Stimulated activated CD4-positive, alpha-beta T cell treated with anti-CD3 and anti-CD28 coated beads, Interleukin-12 subunit alpha, Interleukin-12 subunit beta, amount 100 ng/mL, for 24 hours (primary cell): ENCODE data around the gene EXD3.

Experiments
- DNase-seq, 2 experiments: peaks; one replicate each; pipeline ENCODE4 v3.0.0-alpha.2; 2020; ENCODE audit warnings: low read depth in 2 of 2

The EXD3 gene

GRCh38 chr9:137447722-137448601, 25.0 kb upstream of the EXD3 start:
- DNase-seq, result no peak

GRCh38 chr9:137446851-137447471, 24.0 kb upstream of the EXD3 start:
- DNase-seq, result no peak

- no peak for DNase-seq
Observed at GRCh38 chr9:137445930-137446431, 23.0 kb upstream of the EXD3 start.

- peak; percentile 66 to 86 for DNase-seq
Observed at GRCh38 chr9:137445275-137445807, 22.4 kb upstream of the EXD3 start.

- DNase-seq, result no peak
Observed at GRCh38 chr9:137444106-137444790, 21.3 kb upstream of the EXD3 start.

GRCh38 chr9:137441935-137442321, 19.0 kb upstream of the EXD3 start:
- DNase-seq, result no peak

GRCh38 chr9:137441289-137441934, 18.4 kb upstream of the EXD3 start, which contains the start of gene ENTPD8:
Gene ENTPD8 (minus strand): TSS chr9:137441357. CDS start chr9:137438285, 3,072 bp downstream.
- DNase-seq, result no peak

- no peak for DNase-seq
Observed at GRCh38 chr9:137439158-137439714, 16.3 kb upstream of the EXD3 start.

- no peak for DNase-seq
Observed at GRCh38 chr9:137438591-137439157, 15.7 kb upstream of the EXD3 start.

- no peak for DNase-seq
Observed at GRCh38 chr9:137437691-137438590, 15.0 kb upstream of the EXD3 start.

- DNase-seq, result no peak
Observed at GRCh38 chr9:137436761-137437600, 14.0 kb upstream of the EXD3 start.

- DNase-seq, result no peak
Observed at GRCh38 chr9:137435980-137436760, 13.2 kb upstream of the EXD3 start.

- DNase-seq, result no peak
Observed at GRCh38 chr9:137435381-137435891, 12.5 kb upstream of the EXD3 start.

GRCh38 chr9:137434498-137435380, 11.8 kb upstream of the EXD3 start:
- no peak for DNase-seq

GRCh38 chr9:137433916-137434431, 11.0 kb upstream of the EXD3 start:
- no peak for DNase-seq

GRCh38 chr9:137433349-137433915, 10.5 kb upstream of the EXD3 start:
- DNase-seq, result no peak
